HepG2 (cell line): ENCODE data around the gene PRR14. TPM values are rescaled to one million over a fixed set of nuclear protein-coding genes. Genes with fewer than 3 reads are reported as not detected.

ENCODE experiments used
- AGO2 ChIP-seq: fragments of 200-400 bp; formaldehyde crosslinking; optimal IDR thresholded peaks from 2 replicates; pipeline ENCODE3; 2017; ENCODE audit warnings: mild to moderate bottlenecking, low read depth, low read length, moderate library complexity
- ATM ChIP-seq: fragments of 450-650 bp; IDR thresholded peaks from 2 replicates; pipeline ENCODE4 v1.7.1; 2017; ENCODE audit warnings: mild to moderate bottlenecking, borderline replicate concordance
- CC2D1A ChIP-seq: sonication (generic); formaldehyde crosslinking; IDR thresholded peaks from 2 replicates; pipeline ENCODE4 v1.8.1; 2023; ENCODE audit warnings: mild to moderate bottlenecking, missing genetic modification reagents
- DDIT3 ChIP-seq: sonication (generic); formaldehyde crosslinking; IDR thresholded peaks from 2 replicates; pipeline ENCODE4 v1.4.0; 2020; ENCODE audit warnings: mild to moderate bottlenecking, missing genetic modification reagents
- ETV5 ChIP-seq: IDR thresholded peaks from 2 replicates; pipeline ENCODE4 v1.6.1; 2018; ENCODE audit warnings: missing biosample characterization, missing genetic modification reagents, inconsistent platforms, borderline replicate concordance
- GMEB2 ChIP-seq: IDR thresholded peaks from 2 replicates; pipeline ENCODE4 v1.6.1; 2016; ENCODE audit warnings: missing biosample characterization, missing genetic modification reagents, low read depth
- HNF1B ChIP-seq: sonication (generic); formaldehyde crosslinking; IDR thresholded peaks from 2 replicates; pipeline ENCODE4 v1.5.1; 2020; ENCODE audit warnings: mild to moderate bottlenecking, moderate library complexity, missing genetic modification reagents
- NRL ChIP-seq: sonication (generic); formaldehyde crosslinking; IDR thresholded peaks from 2 replicates; pipeline ENCODE4 v1.5.0; 2020; ENCODE audit warnings: missing genetic modification reagents, mild to moderate bottlenecking, moderate library complexity, borderline replicate concordance
- RBFOX2 ChIP-seq: fragments of 200-400 bp; formaldehyde crosslinking; IDR thresholded peaks from 2 replicates; pipeline ENCODE4 v1.6.1; 2017; ENCODE audit warnings: low read depth, mild to moderate bottlenecking, low read length
- SAFB2 ChIP-seq: sonication (generic); formaldehyde crosslinking; IDR thresholded peaks from 2 replicates; pipeline ENCODE4 v1.5.1; 2020; ENCODE audit warnings: missing genetic modification reagents, low read depth, mild to moderate bottlenecking, borderline replicate concordance
- SMARCE1 ChIP-seq: fragments of 450-650 bp; IDR thresholded peaks from 2 replicates; pipeline ENCODE4 v1.6.1; 2017; ENCODE audit warnings: borderline replicate concordance
- TERF1 ChIP-seq: sonication (generic); formaldehyde crosslinking; IDR thresholded peaks from 2 replicates; pipeline ENCODE4 v1.8.0; 2022; ENCODE audit warnings: mild to moderate bottlenecking, missing genetic modification reagents, moderate library complexity
- TRAFD1 ChIP-seq: sonication (generic); formaldehyde crosslinking; IDR thresholded peaks from 2 replicates; pipeline ENCODE4 v1.5.1; 2020; ENCODE audit warnings: missing genetic modification reagents, mild to moderate bottlenecking, borderline replicate concordance
- ZNF18 ChIP-seq: sonication (generic); formaldehyde crosslinking; IDR thresholded peaks from 2 replicates; pipeline ENCODE4 v1.8.0; 2022; ENCODE audit warnings: mild to moderate bottlenecking, missing genetic modification reagents; ENCODE audit not compliant: insufficient replicate concordance
- ZNF446 ChIP-seq: sonication (generic); formaldehyde crosslinking; IDR thresholded peaks from 2 replicates; pipeline ENCODE4 v1.5.0; 2020; ENCODE audit warnings: mild to moderate bottlenecking, missing genetic modification reagents
- ZNF674 ChIP-seq: sonication (generic); formaldehyde crosslinking; IDR thresholded peaks from 2 replicates; pipeline ENCODE4 v1.5.0; 2020; ENCODE audit warnings: low read depth, mild to moderate bottlenecking, missing genetic modification reagents
- ZNF761 ChIP-seq: sonication (generic); formaldehyde crosslinking; conservative IDR thresholded peaks from 2 replicates; pipeline ENCODE4 v1.4.0; 2020; ENCODE audit warnings: mild to moderate bottlenecking, missing genetic modification reagents
- ZNF766 ChIP-seq: sonication (generic); formaldehyde crosslinking; IDR thresholded peaks from 2 replicates; pipeline ENCODE4 v1.5.0; 2020; ENCODE audit warnings: missing genetic modification reagents, borderline replicate concordance
- ZSCAN21 ChIP-seq: sonication (generic); formaldehyde crosslinking; IDR thresholded peaks from 2 replicates; pipeline ENCODE4 v1.8.0; 2022; ENCODE audit warnings: mild to moderate bottlenecking, missing genetic modification reagents, moderate library complexity, borderline replicate concordance
- polyA plus RNA-seq, 8 experiments: library from polyadenylated mRNA; depleted of rRNA in 3 of 8; stranded (reverse) in 7 of 8; unstranded in 1 of 8; fragments of >200 nt; fragmentation: Illumina TruSeq in 4 of 8; extraction: Trizol in 4 of 8; gene quantifications; 2 replicates each; pipeline versions ENCODE4 v1.2.1 to v1.2.3, GENCODE V29; 2011 to 2016; ENCODE audit warnings: low read depth in 4 of 8, missing spikeins in 1 of 8, mixed read lengths in 1 of 8; ENCODE audit not compliant: insufficient read depth in 1 of 8
- total RNA-seq, 5 experiments: library from RNA; depleted of rRNA; stranded (reverse); fragments of >200 nt; fragmentation: Illumina TruSeq; extraction: Trizol; gene quantifications; 2 replicates each; pipeline ENCODE4 v1.2.3, GENCODE V29; 2016; ENCODE audit warnings: low read depth in 1 of 5

The PRR14 gene
- total and polyA plus RNA-seq, 2 of the 13 experiments (the other 11 are each of a cell fraction or from before 2014, with no cell fraction given): 8.4 to 11.0 TPM

GRCh38 chr16:30659507-30660423, 9.0 kb downstream of the PRR14 start (continued):
- TF ChIP-seq TRAFD1 (no peak), ZNF18 (CRISPR knock-in tag) (peak; percentile 25), ZNF674 (CRISPR knock-in tag) (0 out of 2 replicates have a peak, but pooled peaks have one; percentile 48), RBFOX2 (peak; percentile 32), TERF1 (CRISPR knock-in tag) (no peak), AGO2 (peak; percentile 69), HNF1B (CRISPR knock-in tag) (no peak), ZNF446 (no peak), GMEB2 (no peak), ZNF761 (CRISPR knock-in tag) (no peak), ZSCAN21 (CRISPR knock-in tag) (no peak), ETV5 (CRISPR knock-in tag) (no peak), ZNF766 (CRISPR knock-in tag) (no peak), SMARCE1 (no peak), NRL (0 out of 2 replicates have a peak, but pooled peaks have one; percentile 27), SAFB2 (CRISPR knock-in tag) (no peak), ATM (no peak), DDIT3 (CRISPR knock-in tag) (no peak), CC2D1A (CRISPR knock-in tag) (no peak)
